ENCODE data around the gene RNU1-4. TPM values are rescaled to one million over a fixed set of nuclear protein-coding genes. Genes with fewer than 3 reads are reported as not detected.
"Not testable (repeated sequence)": the region's sequence is repeated elsewhere in the genome, so short reads cannot be mapped to it uniquely, and the experiment has no call there.

Gene RNU1-4
- under 1 TPM; under 0.01 TPM for total RNA-seq

GRCh38 chr1:16740047-16740964, at the start of gene RNU1-4:
Gene RNU1-4 (plus strand): TSS chr1:16740516.
- not testable (repeated sequence) for H3K27ac ChIP-seq, H3K4me1 ChIP-seq, DNase-seq, H3K36me3 ChIP-seq, H3K4me3 ChIP-seq, H3K27me3 ChIP-seq, H3K9me3 ChIP-seq

GRCh38 chr1:16690971-16691682, 49.2 kb upstream of the RNU1-4 start:
- not testable (repeated sequence) for H3K4me1 ChIP-seq, H3K4me3 ChIP-seq, H3K36me3 ChIP-seq, H3K27ac ChIP-seq, H3K9me3 ChIP-seq, DNase-seq, H3K27me3 ChIP-seq

GRCh38 chr1:16692283-16692682, 48.0 kb upstream of the RNU1-4 start:
- not testable (repeated sequence) for H3K9me3 ChIP-seq, H3K27me3 ChIP-seq, H3K4me1 ChIP-seq, H3K36me3 ChIP-seq, H3K27ac ChIP-seq, H3K4me3 ChIP-seq, DNase-seq

GRCh38 chr1:16692717-16693448, 47.4 kb upstream of the RNU1-4 start:
- not testable (repeated sequence) for H3K36me3 ChIP-seq, H3K4me1 ChIP-seq, H3K27ac ChIP-seq, H3K27me3 ChIP-seq, H3K4me3 ChIP-seq, DNase-seq, H3K9me3 ChIP-seq

GRCh38 chr1:16693449-16694307, 46.6 kb upstream of the RNU1-4 start:
- peak overlapping the region in 1 of 4 donors; percentile 21 for H3K4me3 ChIP-seq
- H3K27ac ChIP-seq, H3K4me1 ChIP-seq, H3K27me3 ChIP-seq, DNase-seq, H3K9me3 ChIP-seq, H3K36me3 ChIP-seq: not testable (repeated sequence)

- not testable (repeated sequence) for H3K36me3 ChIP-seq, H3K4me3 ChIP-seq, H3K4me1 ChIP-seq, H3K27me3 ChIP-seq, H3K9me3 ChIP-seq, H3K27ac ChIP-seq, DNase-seq
These were observed 46.0 kb upstream of the RNU1-4 start for GRCh38 chr1:16694308-16694702.

- H3K4me1 ChIP-seq, H3K36me3 ChIP-seq, H3K9me3 ChIP-seq, H3K27me3 ChIP-seq: not testable (repeated sequence)
- Histone ChIP-seq H3K4me3 (peak overlapping the region in 2 of 4 donors; percentile 27 to 38), H3K27ac (peak overlapping the region in 1 of 4 donors; percentile 54)
- DNase-seq: peak; percentile 39 to 76 (median 59)
These were observed 43.7 kb upstream of the RNU1-4 start for GRCh38 chr1:16696507-16697150.

GRCh38 chr1:16697152-16697551, 43.2 kb upstream of the RNU1-4 start:
- peak in 1 of 3 donors; percentile 83 for DNase-seq
- not testable (repeated sequence) for H3K36me3 ChIP-seq, H3K27me3 ChIP-seq, H3K27ac ChIP-seq, H3K9me3 ChIP-seq, H3K4me1 ChIP-seq
- peak overlapping the region in 1 of 4 donors; percentile 38 for H3K4me3 ChIP-seq

GRCh38 chr1:16699440-16699839, 40.9 kb upstream of the RNU1-4 start:
- H3K9me3 ChIP-seq, H3K27ac ChIP-seq, H3K4me3 ChIP-seq, H3K36me3 ChIP-seq, H3K4me1 ChIP-seq, H3K27me3 ChIP-seq: not testable (repeated sequence)
- peak in 1 of 3 donors; percentile 47 for DNase-seq

GRCh38 chr1:16700138-16700895, 40.0 kb upstream of the RNU1-4 start:
- H3K4me3 ChIP-seq, H3K27ac ChIP-seq, H3K36me3 ChIP-seq, H3K9me3 ChIP-seq, H3K4me1 ChIP-seq, H3K27me3 ChIP-seq, DNase-seq: not testable (repeated sequence)

- not testable (repeated sequence) for H3K27me3 ChIP-seq, H3K27ac ChIP-seq, H3K36me3 ChIP-seq, H3K9me3 ChIP-seq, DNase-seq, H3K4me1 ChIP-seq, H3K4me3 ChIP-seq
These were observed 39.1 kb upstream of the RNU1-4 start for GRCh38 chr1:16701189-16701588.

GRCh38 chr1:16702280-16702679, 38.0 kb upstream of the RNU1-4 start:
- DNase-seq, H3K4me1 ChIP-seq, H3K4me3 ChIP-seq: not testable (repeated sequence)

GRCh38 chr1:16703141-16703540, 37.2 kb upstream of the RNU1-4 start:
- not testable (repeated sequence) for H3K27me3 ChIP-seq, H3K4me1 ChIP-seq, H3K4me3 ChIP-seq, DNase-seq, H3K36me3 ChIP-seq, H3K27ac ChIP-seq, H3K9me3 ChIP-seq

More at GRCh38 chr1:16702280-16702679, 38.0 kb upstream of the RNU1-4 start:
- H3K9me3 ChIP-seq, H3K27me3 ChIP-seq, H3K27ac ChIP-seq, H3K36me3 ChIP-seq: not testable (repeated sequence)
